Measurements from ENCODE around the gene C3.
"Not testable (repeated sequence)": the region's sequence is repeated elsewhere in the genome, so short reads cannot be mapped to it uniquely, and the experiment has no call there.

C3 gene

GRCh38 chr19:6654347-6655310 lies 65.8 kb downstream of the C3 start:
- TF ChIP-seq, protein P1, sequence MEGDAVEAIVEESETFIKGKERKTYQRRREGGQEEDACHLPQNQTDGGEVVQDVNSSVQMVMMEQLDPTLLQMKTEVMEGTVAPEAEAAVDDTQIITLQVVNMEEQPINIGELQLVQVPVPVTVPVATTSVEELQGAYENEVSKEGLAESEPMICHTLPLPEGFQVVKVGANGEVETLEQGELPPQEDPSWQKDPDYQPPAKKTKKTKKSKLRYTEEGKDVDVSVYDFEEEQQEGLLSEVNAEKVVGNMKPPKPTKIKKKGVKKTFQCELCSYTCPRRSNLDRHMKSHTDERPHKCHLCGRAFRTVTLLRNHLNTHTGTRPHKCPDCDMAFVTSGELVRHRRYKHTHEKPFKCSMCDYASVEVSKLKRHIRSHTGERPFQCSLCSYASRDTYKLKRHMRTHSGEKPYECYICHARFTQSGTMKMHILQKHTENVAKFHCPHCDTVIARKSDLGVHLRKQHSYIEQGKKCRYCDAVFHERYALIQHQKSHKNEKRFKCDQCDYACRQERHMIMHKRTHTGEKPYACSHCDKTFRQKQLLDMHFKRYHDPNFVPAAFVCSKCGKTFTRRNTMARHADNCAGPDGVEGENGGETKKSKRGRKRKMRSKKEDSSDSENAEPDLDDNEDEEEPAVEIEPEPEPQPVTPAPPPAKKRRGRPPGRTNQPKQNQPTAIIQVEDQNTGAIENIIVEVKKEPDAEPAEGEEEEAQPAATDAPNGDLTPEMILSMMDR (conservative IDR thresholded peaks at IDR 0.05; ENCODE audit: low read length): no peak
- DNase-seq (ENCODE audit: low read depth): no peak
- no peak overlapping the region for H3K4me3 ChIP-seq (ENCODE audit: low read length)

DNA sequence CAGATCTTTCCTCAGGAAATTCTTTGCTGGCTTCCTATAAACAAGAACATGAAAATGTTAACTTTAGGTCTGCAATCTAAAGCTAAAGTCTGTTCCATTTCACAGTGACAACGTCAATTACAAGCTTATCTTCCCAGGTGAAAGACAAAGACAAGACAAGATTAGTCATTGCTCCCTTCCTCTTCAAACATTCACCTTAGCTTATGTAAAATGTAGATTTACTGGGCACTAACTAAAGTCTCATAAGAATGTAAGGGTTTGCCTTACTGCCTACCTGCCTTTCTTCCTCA lies 67.7 kb downstream of the C3 start:
- H3K4me3 ChIP-seq (ENCODE audit: low read length): no peak overlapping the region
- TF ChIP-seq, protein P1 (conservative IDR thresholded peaks at IDR 0.05; ENCODE audit: low read length): no peak
- no peak for DNase-seq (ENCODE audit: low read depth)

DNA sequence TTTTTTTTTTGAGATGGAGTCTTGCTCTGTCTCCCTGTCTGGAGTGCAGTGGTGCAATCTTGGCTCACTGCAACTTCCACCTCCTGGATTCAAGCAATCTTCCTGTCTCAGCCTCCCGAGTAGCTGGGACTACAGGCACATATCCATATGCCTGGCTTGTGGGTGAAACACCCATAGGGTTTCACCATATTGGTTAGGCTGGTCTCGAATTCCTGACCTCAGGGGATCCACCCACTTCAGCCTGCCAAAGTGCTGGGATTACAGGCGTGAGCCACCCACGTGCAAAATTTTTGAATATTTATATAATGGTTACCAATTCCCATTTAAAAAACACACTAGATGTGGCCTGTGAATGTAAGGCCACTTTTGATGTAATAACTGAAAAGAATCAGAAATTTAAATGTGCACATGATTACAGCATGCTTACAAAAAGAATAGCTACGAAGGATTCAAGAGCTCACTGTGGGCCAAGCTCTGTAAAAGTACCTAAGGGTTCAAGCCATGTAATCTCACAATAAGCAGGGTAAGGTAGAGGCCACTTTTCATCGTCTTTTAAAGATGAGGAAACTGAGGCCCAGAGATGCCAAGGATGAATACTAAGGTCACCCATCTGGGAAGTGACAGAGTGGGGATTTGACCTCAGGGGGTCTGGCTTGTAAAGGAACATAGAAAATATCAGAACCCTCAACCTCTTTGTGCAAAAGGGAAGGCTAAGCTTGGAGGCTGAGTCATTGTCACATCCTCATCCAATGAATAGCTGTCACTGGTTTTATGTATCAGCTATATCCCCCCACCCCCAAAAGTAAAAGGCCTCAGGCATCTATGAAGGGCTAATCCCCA lies 68.3 kb downstream of the C3 start:
- no peak for DNase-seq (ENCODE audit: low read depth)

GRCh38 chr19:6649185-6649584 lies 71.3 kb downstream of the C3 start:
- TF ChIP-seq, protein P1 (conservative IDR thresholded peaks at IDR 0.05; ENCODE audit: low read length): no peak
- no peak for DNase-seq (ENCODE audit: low read depth)
- no peak overlapping the region for H3K4me3 ChIP-seq (ENCODE audit: low read length)

More for the DNA sequence above, 68.3 kb downstream of the C3 start:
- TF ChIP-seq, protein P1 (conservative IDR thresholded peaks at IDR 0.05; ENCODE audit: low read length): no peak
- H3K4me3 ChIP-seq (ENCODE audit: low read length): no peak overlapping the region

DNA sequence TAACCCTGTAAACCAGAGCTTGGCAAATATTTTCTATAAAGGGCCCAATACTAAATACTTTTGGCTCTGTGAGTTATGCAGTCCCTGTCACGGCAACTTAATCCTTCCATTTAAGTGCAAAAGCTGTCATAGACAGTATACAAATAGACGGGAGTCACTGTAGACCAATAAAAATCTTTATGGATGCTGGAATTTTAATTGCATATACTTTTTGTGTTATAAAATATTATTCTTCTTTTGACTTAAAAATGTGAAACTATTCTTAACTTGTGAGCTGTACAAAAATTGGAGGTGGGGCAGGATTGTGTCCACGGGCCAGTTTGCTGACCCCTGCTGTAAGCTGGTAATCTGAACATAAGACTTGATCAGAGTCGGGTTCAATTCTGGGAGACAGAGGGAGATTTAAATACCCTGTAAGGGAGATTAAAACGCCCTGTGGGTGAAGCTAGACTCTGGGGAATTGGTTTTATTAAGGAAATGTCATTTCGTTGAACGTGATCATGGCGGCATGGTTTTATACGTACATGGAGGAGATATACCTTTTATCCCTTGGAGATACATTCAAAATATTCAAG lies 72.2 kb downstream of the C3 start:
- H3K4me3 ChIP-seq (ENCODE audit: low read length): no peak overlapping the region
- no peak for DNase-seq (ENCODE audit: low read depth)
- TF ChIP-seq, protein P1 (conservative IDR thresholded peaks at IDR 0.05; ENCODE audit: low read length): no peak

DNA sequence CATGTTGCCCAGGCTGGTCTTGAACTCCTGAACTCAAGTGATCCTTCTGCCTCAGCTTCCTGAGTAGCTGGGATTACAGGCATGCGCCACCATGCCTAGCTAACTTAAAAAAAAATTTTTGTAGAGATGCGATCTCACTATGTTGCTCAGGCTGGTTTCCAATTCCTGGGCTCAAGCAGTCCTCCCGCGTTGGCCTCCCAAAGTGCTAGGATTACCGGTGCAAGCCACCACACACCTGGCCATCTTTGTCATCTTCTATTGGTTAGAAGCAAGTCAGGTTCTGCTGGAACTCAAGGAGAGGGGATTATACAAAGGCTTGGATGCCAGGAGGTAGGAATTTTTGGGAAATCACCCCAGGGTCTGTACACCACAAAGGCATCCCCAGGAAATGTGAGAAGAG lies 75.7 kb downstream of the C3 start:
- TF ChIP-seq, protein P1 (conservative IDR thresholded peaks at IDR 0.05; ENCODE audit: low read length): no peak
- no peak for DNase-seq (ENCODE audit: low read depth)
- H3K4me3 ChIP-seq (ENCODE audit: low read length): no peak overlapping the region

GRCh38 chr19:6640333-6640732 lies 80.1 kb downstream of the C3 start:
- not testable (repeated sequence) for H3K4me3 ChIP-seq (ENCODE audit: low read length); DNase-seq (ENCODE audit: low read depth)
